NCI-H1105 treated with DMSO at 0.1 percent for 48 hours (cell line): ENCODE measurements around the gene LAMP1.
"Not testable (repeated sequence)": the region's sequence is repeated elsewhere in the genome, so short reads cannot be mapped to it uniquely, and the experiment has no call there.

Source experiments
- DNase-seq: peaks from one replicate; lab custom pipeline; 2025; lab: John Stamatoyannopoulos, UW

LAMP1 gene

DNA sequence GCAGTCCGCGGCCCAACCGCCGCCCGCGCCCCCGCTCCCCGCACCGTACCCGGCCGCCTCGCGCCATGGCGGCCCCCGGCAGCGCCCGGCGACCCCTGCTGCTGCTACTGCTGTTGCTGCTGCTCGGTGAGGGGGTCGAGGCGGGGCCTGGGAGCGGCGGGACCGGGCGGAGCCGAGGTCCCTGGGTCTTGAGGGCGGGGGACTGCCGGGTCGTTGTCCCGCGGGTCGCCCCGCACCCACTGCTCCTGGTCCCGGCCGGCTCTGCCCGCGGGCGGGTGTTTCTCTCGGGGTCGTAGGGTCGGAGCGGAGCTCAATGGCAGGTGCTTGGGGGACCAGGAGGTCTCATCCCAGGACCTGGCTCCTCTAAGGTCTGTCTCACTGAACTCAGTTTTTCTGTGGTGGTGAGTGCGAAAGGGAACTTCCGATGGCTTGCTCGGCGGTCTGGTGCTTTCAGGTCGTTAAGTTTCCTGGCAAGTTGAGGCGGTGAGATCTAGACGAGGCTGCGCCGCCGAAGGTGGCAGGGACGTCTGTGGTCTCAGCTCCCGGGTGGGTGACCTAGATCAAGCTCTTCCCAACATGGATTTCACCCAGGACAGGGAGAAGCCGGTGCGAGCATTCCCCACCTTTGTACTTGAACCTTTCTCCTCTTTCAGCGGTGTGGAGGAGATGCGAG lies 467 bp downstream of the LAMP1 start:
- no peak for DNase-seq

DNA sequence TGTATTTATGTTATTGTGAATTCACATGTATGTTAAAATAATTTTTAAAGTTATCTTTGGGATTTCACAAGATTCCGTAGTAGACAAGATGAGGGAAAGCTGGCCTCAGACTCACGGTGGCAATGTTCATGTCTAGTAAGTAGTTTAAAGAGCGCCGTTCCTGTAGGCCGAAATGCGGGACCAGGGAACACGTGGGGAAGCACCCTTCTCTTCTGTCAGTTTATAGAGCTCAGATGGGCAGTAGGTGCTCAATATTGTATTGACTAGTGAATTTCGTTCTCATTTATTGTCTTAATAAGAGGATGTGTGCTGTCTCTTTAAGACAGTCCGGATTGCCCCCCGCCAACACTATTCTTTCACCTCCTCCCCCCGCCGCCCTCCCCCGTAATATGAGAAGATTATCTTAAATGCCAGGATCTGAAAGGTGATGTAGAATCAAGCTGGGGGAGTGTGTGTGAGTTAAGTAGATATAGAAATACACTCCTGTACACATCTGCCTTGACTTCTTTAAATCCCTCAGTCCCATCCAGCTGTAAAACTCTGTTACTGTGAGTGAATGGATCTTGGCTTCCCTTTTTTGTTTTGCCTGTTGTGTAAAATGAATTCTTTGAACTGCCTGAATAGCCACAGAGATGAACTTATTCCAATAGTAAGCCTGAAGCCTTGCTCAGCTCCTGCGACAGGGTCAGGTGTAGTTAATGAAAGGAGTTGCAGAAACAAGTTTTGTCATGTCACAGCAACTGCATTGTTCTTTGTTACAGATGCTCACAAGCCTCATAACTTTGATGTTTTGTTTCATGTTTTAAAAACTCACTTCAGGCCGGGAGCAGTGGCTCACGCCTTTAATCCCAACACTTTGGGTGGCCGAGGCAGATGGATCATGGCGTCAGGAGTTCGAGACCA lies 1.3 kb downstream of the LAMP1 start:
- DNase-seq = no peak

DNA sequence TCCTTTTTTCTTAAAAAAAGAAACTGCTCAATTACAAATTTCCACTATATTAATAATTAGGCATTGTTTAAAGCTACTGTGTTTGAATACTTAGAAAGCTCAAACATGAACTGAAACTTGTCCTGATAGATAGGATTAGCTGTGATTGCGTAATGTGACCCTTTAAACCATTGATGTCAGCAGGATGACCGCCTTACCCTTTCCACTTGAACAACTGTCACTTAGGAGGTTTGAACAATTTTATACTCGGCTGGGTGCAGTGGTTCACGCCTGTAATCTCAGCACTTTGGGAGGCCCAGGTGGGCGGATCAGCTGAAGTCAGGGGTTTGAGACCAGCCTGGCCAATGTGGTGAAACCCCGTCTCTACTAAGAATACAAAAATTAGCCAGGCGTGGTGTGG lies 2.9 kb downstream of the LAMP1 start:
- DNase-seq = no peak

DNA sequence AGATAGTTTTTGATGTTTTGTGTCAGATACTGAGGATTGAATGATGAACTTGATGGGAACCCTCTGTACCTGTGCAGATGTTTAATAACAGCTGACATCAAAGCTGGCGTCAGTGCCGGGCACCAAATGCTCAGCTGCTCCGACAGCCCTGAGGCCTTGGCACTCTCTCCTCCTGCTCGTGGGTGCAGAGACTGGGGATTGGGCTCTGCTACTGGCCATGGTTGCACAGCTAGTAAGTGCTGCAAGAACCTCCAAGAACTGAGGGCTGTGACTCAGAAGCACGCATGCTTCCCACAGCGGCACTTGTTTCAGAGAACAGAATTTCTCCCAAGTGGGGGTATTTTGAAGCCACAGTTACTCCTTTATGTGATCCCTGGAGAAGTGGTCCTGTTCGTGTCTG lies 5.9 kb downstream of the LAMP1 start:
- DNase-seq = no peak

DNA sequence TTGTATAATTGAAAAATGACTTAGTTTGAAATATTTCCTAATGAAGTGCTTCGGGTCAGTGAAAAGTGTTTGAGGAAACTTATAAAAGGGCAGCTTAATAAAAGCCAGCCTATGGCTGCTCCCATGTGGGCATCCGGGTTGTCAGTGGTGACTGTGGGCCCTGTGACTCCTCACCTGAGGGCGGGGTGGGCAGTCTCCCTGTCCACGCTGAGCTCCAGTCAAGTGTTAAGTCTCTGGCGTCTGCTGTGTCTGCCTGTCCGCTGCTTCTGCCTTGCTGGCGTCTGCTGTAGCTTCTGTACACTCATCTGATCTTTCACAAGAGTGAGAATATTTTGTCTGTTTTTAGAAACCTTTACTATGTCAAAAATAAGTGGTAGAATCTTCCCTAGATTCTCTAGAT lies 7.1 kb downstream of the LAMP1 start:
- DNase-seq = no peak

DNA sequence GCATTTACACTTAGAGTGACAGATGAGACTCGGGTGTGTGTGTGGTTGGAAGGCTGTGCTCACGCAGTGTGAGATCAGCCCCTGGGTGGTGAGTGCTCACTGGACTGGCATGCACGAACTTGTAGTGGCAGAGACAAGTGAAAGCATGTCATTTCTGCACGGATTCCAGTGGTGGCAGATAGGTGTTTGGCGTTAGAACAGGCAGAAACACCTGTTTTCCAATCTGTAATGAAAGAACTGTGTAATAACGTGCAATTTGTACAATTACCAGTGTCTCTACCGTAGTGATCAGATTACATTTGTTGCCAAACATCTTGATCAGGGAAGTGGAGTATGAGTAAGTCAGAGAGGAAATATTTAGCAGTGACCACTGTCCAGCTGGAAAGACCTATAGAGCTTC lies 8.2 kb downstream of the LAMP1 start:
- peak; percentile 38 for DNase-seq

DNA sequence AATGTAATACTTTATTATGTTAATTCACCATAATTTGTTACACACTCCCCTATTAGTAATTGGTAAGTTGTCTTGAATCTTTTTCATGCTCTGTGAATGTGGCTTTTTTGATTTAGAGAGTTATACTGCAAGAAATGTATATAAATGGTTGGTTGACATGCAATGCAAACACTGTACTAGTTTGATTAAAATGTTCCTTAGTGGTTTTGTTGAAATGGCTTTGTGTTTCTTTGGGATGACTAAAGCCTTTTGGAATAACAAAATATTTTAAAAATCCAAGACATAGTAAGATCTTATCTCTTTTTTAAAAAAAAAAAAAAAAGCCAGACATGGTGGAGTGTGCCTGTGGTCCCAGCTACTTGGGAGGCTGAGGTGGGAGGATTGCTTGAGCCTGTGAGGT lies 10.5 kb downstream of the LAMP1 start:
- no peak for DNase-seq

DNA sequence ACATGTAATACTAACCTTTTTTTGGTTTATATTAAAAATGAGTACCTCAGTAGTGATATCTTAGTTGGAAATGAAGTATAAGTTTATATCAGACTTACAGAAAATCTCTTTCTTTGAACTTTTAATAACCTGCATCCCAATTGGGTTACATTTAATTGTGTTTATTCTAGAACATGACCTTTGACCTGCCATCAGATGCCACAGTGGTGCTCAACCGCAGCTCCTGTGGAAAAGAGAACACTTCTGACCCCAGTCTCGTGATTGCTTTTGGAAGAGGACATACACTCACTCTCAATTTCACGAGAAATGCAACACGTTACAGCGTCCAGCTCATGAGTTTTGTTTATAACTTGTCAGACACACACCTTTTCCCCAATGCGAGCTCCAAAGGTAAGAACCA lies 12.4 kb downstream of the LAMP1 start:
- no peak for DNase-seq

DNA sequence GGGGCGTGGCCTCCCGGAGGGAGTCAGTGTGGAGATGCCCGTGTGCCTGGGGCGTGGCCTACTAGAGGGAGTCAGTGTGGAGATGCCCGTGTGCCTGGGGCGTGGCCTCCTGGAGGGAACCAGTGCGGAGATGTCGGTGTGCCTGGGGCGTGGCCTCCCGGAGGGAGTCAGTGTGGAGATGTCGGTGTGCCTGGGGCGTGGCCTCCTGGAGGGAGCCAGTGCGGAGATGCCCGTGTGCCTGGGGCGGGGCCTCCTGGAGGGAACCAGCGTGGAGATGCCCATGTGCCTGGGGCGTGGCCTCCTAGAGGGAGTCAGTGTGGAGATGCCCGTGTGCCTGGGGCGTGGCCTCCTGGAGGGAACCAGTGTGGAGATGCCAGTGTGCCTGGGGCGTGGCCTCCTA lies 17.1 kb downstream of the LAMP1 start:
- not testable (repeated sequence) for DNase-seq

DNA sequence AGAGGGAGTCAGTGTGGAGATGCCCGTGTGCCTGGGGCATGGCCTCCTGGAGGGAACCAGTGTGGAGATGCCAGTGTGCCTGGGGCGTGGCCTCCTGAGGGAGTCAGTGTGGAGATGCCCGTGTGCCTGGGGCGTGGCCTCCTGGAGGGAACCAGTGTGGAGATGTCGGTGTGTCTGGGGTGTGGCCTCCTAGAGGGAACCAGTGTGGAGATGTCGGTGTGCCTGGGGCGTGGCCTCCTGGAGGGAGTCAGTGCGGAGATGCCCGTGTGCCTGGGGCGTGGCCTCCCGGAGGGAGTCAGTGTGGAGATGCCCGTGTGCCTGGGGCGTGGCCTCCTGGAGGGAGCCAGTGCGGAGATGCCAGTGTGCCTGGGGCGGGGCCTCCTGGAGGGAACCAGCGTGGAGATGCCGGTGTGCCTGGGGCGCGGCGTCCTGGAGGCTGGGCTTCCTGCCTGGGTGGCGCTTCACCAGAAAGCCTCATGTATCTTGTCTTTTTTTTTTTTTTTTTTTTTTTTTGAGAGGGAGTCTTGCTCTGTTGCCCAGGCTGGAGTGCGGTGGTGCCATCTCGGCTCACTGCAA lies 17.9 kb downstream of the LAMP1 start:
- DNase-seq = not testable (repeated sequence)

DNA sequence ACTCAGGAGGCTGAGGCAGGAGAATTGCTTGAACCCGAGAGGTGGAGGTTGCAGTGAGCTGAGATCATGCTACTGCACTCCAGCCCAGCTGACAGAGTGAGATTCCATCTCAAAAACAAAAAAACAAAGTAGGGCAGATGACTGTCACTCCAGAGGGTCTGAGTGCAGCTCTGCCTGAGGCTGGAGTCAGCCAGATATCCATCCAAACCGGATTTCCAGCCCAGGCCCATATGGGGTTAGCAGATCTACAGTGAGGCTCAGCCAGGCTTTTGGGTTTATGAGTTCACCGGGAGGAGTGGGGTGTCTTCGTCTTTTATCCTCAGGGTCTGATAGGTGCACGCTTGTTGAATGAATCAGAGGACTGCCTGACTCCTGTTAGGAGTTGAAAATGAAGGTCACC lies 19.0 kb downstream of the LAMP1 start:
- DNase-seq = no peak

DNA sequence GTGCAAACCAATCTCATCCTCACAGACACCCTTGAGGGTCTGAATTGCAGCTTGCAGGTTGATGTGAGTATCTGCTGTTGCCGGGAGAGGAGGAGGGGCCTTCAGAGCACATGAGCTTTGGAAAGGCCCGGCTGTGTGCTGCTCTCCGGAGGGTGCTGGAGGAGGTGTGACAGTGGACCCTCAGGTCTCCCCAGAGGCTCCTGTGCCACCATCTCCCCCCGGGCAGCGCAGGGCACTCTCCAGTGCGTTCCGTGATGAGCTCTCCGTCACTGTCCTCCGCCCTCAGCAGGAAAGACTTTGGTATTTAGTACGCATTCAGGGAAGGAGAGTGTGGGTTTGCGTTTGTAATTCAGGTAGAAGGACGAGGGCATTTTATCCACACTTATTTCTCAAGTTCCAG lies 20.0 kb downstream of the LAMP1 start:
- no peak for DNase-seq

DNA sequence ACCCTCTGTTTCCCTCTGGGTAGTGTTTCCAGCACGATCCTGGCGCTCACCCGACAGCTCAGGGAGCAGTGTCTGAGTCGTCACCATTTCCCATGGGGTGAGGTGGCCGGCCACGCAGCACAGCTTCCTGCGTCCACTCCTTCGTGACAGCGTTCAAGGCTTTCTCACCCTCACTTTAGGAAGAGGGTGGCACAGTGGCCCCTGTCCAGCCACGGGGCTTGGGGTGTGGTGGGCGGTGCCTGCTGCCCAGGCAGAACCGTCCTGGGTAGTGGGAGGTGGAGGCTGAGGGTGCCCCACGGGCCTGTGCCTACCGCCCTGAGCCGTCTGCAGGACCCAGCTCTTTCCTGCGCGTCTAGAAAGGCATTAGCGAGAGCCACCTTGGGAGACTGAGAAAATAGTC lies 21.9 kb downstream of the LAMP1 start:
- no peak for DNase-seq

DNA sequence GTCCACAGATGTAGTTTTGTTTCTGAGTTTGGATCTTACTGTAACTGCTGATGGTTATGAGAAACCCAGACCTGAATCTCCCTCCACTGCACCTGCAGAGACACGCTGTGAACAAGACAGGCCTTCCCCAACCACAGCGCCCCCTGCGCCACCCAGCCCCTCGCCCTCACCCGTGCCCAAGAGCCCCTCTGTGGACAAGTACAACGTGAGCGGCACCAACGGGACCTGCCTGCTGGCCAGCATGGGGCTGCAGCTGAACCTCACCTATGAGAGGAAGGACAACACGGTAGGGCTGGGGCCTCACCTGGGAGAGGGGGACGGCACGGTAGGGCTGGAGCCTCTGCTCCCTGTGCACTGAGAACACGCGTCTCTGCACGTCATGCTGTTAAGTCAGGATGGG lies 22.3 kb downstream of the LAMP1 start:
- DNase-seq = no peak

DNA sequence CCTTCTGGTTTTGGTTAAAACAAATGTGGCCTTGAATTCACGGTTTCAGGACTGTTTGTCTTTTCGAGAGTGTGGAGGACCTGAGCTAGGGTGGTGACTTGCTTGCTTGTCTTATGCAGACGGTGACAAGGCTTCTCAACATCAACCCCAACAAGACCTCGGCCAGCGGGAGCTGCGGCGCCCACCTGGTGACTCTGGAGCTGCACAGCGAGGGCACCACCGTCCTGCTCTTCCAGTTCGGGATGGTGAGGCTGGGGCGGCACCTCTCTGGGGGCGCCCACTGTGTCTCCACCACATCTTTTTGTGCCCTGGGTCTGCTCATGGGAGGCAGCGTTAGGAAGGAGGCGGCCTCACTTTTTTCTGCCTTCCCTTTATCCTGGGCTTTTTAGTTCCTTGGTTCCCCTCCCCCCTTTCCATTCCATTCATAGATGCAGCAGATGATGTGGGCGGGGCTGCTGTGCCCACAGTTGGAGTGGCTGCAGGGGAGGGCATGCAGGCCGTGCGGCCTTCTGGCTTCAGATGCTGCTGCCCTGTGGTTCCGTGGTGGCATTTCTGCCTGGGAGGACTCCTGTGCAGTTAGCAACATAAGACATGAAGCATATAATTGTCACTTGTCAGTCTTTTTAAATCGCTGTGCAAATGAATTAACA lies 23.3 kb downstream of the LAMP1 start:
- DNase-seq = no peak

DNA sequence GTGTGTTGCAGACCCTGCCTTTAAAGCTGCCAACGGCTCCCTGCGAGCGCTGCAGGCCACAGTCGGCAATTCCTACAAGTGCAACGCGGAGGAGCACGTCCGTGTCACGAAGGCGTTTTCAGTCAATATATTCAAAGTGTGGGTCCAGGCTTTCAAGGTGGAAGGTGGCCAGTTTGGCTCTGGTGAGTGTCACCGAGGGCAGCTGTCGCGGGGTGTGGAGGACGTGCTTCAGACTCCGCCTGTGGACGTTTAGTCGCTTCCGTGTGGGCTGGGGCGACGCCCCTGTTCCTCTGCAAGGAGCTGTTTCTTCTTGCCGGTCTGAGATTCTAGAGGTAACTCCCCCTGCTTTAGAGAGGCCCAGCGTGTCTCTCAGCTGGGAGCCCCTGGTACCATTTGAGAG lies 24.5 kb downstream of the LAMP1 start:
- no peak for DNase-seq

DNA sequence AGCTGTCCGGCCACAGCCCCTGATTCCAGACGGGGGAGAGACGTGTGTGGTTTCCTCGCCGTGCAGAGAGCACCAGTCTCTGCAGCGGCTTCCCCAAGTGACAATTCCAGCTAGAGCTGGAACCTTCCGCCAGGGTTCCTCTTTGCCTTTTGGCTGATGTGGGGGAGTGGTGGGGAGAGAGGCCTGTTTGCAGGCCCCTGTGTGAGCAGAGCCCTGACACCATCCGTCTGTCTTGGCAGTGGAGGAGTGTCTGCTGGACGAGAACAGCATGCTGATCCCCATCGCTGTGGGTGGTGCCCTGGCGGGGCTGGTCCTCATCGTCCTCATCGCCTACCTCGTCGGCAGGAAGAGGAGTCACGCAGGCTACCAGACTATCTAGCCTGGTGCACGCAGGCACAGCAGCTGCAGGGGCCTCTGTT lies 25.0 kb downstream of the LAMP1 start:
- no peak for DNase-seq

DNA sequence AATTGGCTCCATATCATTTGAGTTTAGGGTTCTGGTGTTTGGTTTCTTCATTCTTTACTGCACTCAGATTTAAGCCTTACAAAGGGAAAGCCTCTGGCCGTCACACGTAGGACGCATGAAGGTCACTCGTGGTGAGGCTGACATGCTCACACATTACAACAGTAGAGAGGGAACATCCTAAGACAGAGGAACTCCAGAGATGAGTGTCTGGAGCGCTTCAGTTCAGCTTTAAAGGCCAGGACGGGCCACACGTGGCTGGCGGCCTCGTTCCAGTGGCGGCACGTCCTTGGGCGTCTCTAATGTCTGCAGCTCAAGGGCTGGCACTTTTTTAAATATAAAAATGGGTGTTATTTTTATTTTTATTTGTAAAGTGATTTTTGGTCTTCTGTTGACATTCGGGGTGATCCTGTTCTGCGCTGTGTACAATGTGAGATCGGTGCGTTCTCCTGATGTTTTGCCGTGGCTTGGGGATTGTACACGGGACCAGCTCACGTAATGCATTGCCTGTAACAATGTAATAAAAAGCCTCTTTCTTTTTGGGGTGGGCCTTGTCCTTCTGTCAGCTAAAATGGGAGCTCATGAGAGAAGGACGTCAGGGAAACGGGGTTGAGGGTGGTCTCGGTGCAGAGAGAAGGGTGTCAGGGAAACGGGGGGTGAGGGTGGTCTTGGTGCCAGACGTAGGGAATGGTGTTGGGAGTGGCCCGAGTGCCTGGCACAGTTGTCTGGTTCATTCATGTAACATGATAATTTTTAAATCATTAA lies 26.0 kb downstream of the LAMP1 start:
- no peak for DNase-seq

DNA sequence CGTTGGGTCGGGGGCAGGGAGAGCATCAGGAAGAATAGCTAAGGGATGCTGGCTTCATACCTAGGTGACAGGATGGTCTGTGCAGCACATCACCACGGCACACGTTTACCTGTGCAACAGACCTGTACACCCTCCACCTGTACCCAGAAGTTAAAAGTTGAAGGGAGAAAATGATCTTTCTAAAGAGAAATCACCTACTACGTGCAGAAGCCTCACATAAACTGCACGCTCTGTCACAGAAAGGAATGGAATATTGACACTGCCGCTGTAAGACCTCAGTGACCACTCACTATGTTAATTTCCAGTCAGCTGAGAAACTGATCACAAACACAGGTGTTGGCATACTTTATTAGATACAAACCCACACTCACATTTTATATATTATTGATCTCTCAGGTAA lies 26.8 kb downstream of the LAMP1 start:
- DNase-seq = no peak

DNA sequence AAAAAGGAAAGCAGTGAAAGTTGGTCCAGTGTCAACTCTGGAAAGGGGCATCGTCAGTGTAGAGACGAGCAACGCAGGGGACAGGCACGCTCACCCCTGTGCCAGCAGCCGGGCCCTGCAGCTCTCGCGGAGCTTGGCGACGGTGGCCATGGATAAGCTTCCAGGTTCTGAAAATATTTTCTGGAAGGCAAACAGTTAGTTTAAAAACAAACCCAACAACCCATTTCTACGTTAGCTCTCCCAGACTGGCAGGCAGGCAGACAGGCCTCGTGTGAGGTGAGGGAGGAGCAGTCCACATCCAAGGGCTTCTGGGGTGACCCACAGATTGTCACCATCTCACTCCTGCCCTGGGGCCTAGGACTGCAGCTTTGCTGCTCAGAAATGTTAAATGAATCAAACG lies 27.4 kb downstream of the LAMP1 start:
- no peak for DNase-seq

DNA sequence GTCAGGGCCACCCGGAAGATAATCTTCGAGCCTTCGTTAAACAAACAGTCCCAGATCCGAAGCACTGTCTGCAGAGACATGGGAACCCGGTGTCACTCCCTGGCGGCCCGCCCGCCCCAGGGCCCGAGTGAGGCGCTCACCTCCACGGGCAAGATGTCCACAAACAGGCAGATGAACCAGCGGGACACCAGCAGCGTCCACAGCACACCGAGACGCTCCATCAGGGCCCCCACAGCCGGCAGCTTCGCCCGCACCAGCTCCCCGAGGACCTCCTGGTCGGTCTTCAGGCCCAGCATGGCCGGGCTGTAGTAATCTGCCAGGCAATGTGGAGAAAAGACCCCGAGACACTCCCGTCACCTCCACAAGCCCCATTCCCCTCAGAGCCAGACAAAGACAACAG lies 28.7 kb downstream of the LAMP1 start:
- no peak for DNase-seq

DNA sequence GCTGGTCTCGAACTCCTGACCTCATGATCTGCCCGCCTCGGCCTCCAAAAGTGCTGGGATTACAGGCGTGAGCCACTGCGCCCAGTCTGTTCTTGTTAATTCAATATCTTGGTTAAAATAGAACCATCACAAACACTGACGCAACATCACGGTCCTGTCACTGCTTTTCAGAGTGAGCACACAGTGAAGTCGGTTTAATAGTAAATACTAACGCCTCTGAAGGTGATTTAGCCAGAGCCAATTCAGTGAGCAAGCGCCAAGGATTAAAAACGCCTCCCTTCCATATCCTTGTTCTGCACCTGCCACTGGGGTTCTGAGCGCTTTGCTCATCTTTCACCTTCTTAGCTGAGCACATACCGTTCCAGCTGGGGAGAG lies 30.3 kb downstream of the LAMP1 start:
- DNase-seq = no peak
